ENCODE data around the gene CACNA2D3.

Gene CACNA2D3

DNA sequence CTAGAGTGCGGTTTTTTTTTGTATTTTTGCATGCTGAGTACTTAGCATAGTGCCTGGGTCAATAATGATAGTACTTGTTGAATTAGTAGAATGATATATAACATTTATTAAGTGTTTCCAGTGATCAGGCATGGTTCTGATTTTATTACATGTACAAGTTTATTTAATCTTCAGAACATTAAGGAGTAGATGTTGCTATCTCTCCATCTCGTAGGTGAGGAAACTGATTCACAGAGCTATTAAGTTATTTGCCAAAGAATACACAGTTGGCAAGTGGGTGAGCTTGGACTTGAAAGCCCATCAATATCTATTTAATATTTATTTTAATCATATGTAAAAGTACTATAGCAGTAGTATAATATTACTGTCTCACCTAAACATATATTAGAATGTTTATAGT is 219.5 kb downstream of the CACNA2D3 start:
- no peak for DNase-seq (ENCODE audit: low read depth in 2 of 2)

DNA sequence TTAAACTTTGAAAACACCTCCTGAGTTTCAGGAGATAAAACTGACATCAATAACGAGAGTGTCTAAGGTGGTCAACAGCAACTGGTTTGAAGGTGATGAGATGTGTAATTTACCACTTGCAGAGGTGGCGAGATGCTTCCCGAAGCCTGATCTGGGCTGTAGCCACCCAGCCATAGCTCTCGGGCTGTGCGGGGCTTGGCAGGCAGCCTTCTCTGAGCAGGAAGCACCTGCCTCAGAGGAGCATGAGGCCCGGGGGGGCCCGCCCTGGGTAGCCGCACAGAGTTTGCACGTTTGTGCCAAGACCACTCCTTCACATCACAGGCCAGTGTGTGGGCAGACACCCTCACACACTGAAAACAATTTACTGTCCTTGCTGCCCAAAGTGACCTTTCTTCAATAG is 220.3 kb downstream of the CACNA2D3 start:
- DNase-seq (ENCODE audit: low read depth in 2 of 2), result no peak

DNA sequence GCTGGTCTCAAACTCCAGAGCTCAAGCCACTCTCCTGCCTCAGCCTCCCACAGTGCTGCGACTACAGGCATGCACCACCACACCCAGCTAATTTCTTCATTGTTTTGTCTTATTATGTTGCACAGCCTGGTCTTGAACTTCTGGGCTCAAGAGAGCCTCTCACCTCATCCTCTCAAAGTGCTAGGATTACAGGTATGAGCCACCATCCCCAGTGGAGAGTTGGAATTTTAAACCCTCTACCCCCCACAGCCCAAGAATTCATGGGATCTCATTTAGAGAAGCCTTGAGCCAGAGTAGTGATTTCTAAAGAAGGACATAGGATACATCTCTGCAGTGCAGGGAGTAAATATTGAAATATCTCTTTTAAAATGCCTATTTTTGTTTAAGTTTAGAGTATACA is 221.1 kb downstream of the CACNA2D3 start:
- DNase-seq (ENCODE audit: low read depth in 2 of 2), result no peak

DNA sequence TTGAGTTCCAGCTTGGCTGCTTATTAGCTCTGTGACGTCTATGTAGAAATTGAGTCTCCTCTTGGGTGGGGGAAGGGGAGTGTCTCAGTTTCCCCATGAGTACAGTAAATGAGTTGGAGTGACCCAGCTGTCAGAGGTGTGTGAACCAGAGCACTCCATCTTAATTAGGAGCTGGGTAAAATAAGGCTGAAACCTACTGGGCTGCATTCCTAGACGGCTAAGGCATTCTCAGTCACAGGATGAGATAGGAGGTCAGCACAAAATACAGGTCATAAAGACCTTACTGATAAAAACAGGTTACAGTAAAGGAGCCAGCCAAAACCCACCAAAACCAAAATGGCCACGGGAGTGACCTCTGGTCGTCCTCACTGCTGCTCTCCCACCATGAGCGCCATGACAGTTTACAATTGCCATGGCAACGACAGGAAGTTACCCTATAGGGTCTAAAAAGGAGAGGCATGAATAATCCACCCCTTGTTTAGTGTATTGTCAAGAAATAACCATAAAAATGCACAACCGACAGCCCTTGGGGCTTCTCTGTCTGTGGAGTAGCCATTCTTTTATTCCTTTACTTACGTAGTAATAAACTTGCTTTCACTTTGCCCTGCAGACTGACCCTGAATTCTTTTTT is 222.4 kb downstream of the CACNA2D3 start:
- DNase-seq (ENCODE audit: low read depth in 2 of 2), result no peak

DNA sequence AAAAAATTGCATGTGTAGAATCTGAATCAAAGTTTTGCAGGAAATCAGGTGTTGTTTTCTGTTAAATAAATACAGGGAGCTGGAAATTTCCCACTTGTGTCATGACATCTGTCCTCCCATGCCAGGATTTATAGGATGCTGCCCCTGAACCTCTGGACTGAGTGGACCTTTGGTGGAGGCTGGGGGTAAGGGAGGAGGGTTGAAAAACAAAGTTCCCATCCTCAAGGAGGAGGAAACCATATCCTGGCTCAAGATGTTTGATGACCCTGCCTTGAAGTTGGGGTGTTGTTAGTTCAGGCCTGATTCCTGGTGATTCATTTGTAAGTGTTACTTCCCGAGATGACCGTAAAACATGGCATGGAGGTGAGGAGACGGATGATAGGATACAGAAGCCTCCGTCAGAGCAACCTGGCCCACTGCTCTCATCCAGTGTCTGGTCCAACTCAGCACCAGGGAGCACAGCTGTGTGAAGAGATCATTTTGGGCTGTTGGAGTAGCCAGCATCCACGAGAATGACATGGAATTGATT is 223.6 kb downstream of the CACNA2D3 start:
- DNase-seq (ENCODE audit: low read depth in 2 of 2), result no peak

- no peak for DNase-seq (ENCODE audit: low read depth in 2 of 2)
Observed at GRCh38 chr3:54347060-54347459, 224.7 kb downstream of the CACNA2D3 start.

DNA sequence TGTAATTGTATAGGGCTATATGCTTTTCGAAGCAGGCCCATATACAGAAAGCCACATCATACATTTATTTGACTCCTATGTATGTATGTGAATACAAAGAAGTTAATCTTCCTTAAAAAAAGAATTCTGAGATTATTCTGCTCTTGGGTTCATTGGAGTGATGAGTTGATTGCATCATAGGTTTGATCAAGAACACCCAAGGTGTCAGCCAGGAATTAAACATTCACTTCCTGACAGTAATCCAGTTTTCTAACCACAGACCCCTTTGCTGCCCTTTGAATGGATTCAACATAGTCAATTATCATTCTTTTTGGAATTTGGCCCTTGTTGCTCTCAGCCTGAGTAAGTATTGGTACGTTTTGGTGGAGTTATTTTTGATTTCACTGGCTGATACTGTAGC is 225.6 kb downstream of the CACNA2D3 start:
- no peak for DNase-seq (ENCODE audit: low read depth in 2 of 2)

- no peak for DNase-seq (ENCODE audit: low read depth in 2 of 2)
Observed at GRCh38 chr3:54349231-54349652, 226.9 kb downstream of the CACNA2D3 start.

DNA sequence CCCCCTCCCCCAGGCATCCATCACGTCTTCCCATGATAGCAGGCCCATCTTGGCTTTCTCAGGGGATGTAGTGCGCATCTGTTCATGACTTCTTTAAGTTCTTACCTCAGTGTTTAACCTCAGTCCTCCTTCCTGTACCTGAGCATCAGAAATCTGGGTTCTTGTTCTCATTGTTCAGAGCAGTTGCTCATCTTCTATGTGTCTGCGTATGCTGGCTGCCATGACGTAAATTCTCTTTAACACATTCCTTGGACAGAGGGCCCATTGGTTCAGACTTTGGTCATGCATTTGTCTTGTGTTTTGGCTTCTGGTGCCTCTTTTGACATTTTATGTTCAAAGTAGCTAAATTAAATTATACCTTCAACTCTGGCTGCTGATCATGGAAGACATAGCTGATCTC is 227.3 kb downstream of the CACNA2D3 start:
- no peak for DNase-seq (ENCODE audit: low read depth in 2 of 2)

DNA sequence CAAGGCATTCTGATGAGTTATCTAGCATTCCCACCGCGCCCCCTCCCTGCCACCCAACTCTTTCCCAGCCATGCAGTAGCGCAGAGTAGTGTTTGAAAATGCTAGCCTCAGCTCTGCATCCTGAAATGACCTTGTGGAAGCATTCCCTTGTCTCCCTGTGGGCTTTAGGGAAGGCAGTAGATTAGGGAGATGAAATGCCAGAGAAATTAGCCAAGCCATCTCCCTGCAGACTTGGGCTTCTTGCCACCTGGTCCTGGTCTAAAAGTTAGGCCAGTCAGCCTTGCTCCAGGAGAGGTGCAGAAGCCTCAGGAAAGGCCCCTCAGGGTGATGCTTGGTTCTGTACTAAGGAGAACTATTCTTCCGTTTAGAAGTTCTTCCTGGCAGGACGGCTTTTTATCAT is 231.2 kb downstream of the CACNA2D3 start:
- no peak for DNase-seq (ENCODE audit: low read depth in 2 of 2)

DNA sequence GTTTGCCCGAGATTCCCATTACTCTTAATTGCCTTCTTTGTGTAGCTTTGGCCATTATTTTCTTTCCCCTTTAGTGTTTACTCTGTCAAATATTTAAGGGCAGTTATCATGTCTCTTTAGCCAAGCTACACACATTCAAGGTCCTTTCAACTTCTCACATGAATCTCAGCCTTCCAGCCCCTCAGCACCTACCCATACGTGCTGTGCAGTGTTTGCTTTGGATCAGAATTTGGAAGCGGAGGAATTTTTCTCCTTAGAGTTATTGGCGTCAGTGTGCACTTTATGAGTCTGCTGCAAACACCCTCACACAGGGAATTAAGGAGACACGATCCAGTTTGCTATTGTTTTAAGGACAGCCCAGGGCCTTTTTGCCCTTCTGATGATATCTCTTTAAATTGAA is 231.6 kb downstream of the CACNA2D3 start:
- no peak for DNase-seq (ENCODE audit: low read depth in 2 of 2)

GRCh38 chr3:54355800-54356199 is 233.4 kb downstream of the CACNA2D3 start:
- DNase-seq (ENCODE audit: low read depth in 2 of 2), result no peak

DNA sequence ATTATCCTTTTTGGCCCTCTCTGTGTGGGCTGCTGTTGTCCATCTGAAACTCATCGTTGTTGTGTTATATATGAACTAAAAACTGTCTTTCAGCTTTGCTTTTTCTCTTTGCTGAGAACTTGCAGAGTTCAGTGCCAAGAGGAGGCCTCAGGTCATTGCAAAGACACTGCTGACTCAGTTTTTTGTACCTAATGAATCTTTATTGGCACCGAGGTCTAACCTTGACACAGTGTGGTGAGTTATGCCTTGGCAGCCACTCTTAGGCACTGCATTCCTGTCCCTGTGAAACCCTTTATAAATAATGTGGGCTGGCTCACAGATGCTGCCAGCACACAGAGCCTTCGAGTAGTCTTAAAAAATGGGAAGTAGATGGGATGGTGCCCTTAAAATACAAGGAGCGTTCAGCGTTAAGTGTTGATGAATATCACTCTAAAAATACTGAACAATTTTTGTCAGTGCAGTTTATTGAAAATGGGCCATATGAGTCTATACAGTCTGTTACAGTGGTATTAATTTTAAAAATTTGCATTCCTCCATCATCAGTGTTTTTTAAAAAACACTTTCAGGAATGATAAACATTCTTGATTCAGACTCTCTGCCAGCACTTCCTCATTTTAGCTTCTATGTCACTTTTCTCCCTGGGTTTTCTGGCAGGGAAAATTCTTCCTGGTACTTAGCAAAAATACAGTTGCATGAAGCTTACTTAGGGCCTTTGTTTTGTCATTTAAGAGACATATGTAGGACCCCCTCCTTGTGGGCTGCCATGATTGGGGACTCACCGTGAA is 234.1 kb downstream of the CACNA2D3 start:
- no peak for DNase-seq (ENCODE audit: low read depth in 2 of 2)

DNA sequence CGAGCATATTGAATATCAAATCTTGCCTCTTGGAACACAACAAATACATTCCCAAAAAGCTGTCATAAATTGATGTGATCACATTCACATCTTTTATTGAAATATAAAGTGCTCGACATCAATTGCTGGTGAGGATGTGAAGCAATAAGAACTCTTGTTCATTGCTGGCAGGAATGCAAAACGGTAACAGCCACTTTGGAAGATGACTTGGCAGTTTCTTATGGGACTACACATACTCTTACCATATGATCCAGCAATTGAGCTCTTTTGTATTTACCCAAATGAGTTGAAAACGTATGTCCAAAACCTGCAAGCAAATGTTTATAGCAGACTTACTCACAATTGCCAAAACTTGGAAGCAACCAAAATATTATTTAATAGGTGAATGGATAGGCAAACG is 234.9 kb downstream of the CACNA2D3 start:
- DNase-seq (ENCODE audit: low read depth in 2 of 2), result no peak

- DNase-seq (ENCODE audit: low read depth in 2 of 2), result no peak
Observed at GRCh38 chr3:54358316-54358715, 236.0 kb downstream of the CACNA2D3 start.

- DNase-seq (ENCODE audit: low read depth in 2 of 2), result no peak
Observed at GRCh38 chr3:54358969-54359694, 236.8 kb downstream of the CACNA2D3 start.

DNA sequence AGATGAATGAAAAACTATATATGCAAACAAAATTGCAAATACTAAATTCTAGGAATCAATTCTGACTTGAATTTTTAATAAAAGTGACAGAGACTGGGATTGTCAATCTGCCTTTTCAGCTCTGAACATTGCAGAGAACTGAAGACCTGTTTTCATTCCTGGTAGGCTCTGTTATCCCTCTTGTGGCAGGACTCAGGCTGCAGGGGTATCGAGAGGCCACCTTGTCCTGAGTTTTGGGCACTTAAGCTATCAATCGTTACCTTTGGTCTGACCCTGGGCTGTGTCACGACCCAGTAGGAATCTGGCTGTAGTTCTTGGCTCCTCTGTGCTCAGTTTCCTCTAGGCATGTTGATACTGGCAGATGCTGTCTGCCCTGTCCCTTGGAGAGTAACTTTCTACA is 238.0 kb downstream of the CACNA2D3 start:
- no peak for DNase-seq (ENCODE audit: low read depth in 2 of 2)

DNA sequence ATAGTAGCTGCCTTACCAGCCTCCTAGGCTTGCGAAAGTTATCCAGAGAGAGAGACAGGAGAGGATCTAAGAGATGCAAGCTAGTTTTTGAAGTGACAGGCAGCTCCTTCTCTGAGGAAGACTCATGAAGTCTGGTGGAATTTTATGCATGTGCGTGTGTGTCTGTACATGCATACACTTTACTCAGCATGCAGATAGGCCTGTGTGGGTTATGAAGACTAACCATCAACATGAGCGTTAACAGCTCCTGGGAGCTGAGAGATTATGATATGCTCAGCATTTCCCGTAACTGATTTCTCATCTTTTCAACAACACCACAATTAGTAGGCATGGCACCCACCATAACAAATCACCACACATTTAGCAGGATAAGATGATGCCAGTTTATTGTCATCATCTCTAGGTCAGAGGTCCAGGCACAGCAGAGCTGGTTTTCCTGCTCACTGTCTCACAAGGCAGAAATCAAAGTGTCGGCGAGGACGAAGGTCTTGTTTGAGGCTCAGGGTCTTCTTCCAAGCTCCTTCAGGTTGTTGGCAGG is 239.5 kb downstream of the CACNA2D3 start:
- DNase-seq (ENCODE audit: low read depth in 2 of 2), result no peak

DNA sequence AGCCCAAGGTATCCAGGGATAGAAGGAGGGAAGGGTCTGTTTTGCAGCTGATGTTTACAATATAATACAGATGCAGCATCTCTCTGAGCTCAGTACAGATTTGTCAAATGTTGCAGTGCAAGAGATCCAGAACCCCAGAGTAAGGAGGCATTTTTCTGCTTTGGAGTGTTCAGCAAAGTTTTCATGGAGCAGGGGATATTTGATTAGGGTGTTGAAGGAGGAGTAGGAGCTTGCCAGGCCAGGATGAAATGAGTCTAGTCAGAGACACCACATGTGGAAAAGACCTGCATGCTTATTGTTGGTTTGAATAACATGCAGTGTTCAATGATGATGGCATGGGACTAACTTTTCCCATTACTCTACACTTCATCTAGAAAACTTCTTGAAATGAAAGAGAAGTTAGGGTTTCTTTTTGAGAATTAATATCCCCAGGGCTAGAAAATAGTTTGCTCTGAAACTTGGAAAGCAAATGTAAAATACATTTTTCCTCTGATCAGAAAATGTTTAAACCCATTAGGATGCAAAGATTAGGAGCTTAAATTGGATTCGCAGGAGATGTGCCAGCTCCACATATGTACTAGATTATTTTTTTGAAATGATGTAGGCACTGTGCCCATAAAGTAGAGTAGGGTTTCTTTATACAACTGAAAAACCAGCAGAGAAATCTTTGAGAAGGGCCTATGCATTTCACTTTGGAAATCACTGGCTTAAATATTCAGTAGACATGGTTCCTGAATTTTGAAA is 243.8 kb downstream of the CACNA2D3 start:
- no peak for DNase-seq (ENCODE audit: low read depth in 2 of 2)

DNA sequence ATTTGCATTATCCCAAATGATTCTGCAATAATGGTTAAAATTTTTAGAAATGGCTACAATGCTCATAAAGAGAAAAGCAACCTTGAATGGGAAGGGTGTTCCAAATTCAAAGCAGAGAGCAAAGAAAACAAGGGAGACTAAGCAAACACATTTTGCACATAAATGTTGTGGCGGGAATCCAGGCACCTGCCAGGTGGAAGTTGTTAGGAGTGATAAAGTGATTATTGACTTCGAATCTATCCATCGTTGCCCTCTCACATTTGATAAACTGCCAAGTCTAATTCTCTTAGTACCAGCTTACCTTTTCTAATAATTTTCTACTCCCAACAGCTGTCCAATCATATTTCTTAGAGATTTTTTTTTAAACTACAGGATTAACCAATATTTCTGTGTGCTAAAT is 244.5 kb downstream of the CACNA2D3 start:
- DNase-seq (ENCODE audit: low read depth in 2 of 2), result no peak

DNA sequence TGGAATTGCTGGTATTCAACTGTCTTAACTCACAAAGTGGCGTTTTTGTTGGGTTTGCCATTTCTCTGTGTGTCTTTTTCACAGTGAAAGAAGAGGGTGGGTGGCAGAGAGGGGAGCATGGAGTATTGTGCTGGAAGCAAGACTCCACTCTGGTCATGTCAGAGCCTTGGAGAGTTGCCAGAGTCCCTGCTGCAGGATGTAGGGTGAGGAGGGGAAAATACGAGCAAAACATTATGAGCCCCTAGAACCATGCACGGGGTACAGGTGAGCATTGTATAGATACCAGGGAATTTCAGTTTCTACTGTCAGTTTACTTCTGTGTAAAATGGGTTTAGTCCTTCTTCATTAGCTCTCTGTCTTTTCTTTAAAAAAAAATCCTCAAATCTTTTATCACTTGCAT is 249.9 kb downstream of the CACNA2D3 start:
- DNase-seq (ENCODE audit: low read depth in 2 of 2), result no peak
